ENCODE data around the gene LTB4R. TPM values are rescaled to one million over a fixed set of nuclear protein-coding genes. Genes with fewer than 3 reads are reported as not detected.

Gene LTB4R
- total RNA-seq (2022; extraction: Qiagen RNA extraction; ENCODE audit: low read depth), result 5.3 to 7.0 TPM (median 6.2 TPM) in 5 replicates

GRCh38 chr14:24310646-24311604 is at the start of gene LTB4R:
Gene LTB4R (plus strand): TSS chr14:24311502. CDS start chr14:24315652, 4,150 bp downstream.

GRCh38 chr14:24262821-24263733 is 48.2 kb upstream of the LTB4R start, which contains the start of gene TGM1:
Gene TGM1 (minus strand): TSS chr14:24263177. CDS start chr14:24262352, 825 bp downstream.

GRCh38 chr14:24271134-24271833 is 40.0 kb upstream of the LTB4R start, which contains the start of gene RABGGTA:
Gene RABGGTA (minus strand): TSS chr14:24271597. CDS start chr14:24271115, 482 bp downstream.

GRCh38 chr14:24299255-24300191 is 11.8 kb upstream of the LTB4R start, which contains the start of the genes DHRS1 and NOP9:
Gene DHRS1 (minus strand): TSS chr14:24299780. CDS start chr14:24299106, 674 bp downstream.
Gene NOP9 (plus strand): TSS chr14:24299850. CDS start chr14:24299955, 105 bp downstream.

GRCh38 chr14:24307575-24308341 is 3.5 kb upstream of the LTB4R start, which contains the start of gene CIDEB:
Gene CIDEB (minus strand): TSS chr14:24307977. CDS start chr14:24307858, 119 bp downstream.

GRCh38 chr14:24309538-24310264 is 1.6 kb upstream of the LTB4R start, which contains the start of gene LTB4R2:
Gene LTB4R2 (plus strand): TSS chr14:24310140. CDS start chr14:24310665, 525 bp downstream.

GRCh38 chr14:24334431-24335291 is 23.4 kb downstream of the LTB4R start, which contains the start of gene ADCY4:
Gene ADCY4 (minus strand): TSS chr14:24335071. CDS start chr14:24334652, 419 bp downstream.

GRCh38 chr14:24339284-24340151 is 28.2 kb downstream of the LTB4R start, which contains the start of gene RIPK3:
Gene RIPK3 (minus strand): TSS chr14:24339991. CDS start chr14:24339826, 165 bp downstream.

Other genes with a start within 250 kb of the LTB4R start
- gene CPNE6, start 239.9 kb upstream of the LTB4R start, total RNA-seq (2022; extraction: Qiagen RNA extraction; ENCODE audit: low read depth), result not detected in 5 replicates
- gene PCK2, start 217.2 kb upstream of the LTB4R start, total RNA-seq (2022; extraction: Qiagen RNA extraction; ENCODE audit: low read depth), result 18.2 to 20.8 TPM (median 19.0 TPM) in 5 replicates
- gene DCAF11, start 196.7 kb upstream of the LTB4R start, total RNA-seq (2022; extraction: Qiagen RNA extraction; ENCODE audit: low read depth), result 20.4 to 24.2 TPM (median 21.1 TPM) in 5 replicates
- 0.48 to 1.2 TPM (median 1.0 TPM) in 5 replicates for gene NRL, start 196.6 kb upstream of the LTB4R start, total RNA-seq (2022; extraction: Qiagen RNA extraction; ENCODE audit: low read depth)
- gene FITM1, start 180.8 kb upstream of the LTB4R start, total RNA-seq (2022; extraction: Qiagen RNA extraction; ENCODE audit: low read depth), result 0.13 TPM in 1 of 5 replicates, not detected in the others
- gene PSME1, start 175.3 kb upstream of the LTB4R start, total RNA-seq (2022; extraction: Qiagen RNA extraction; ENCODE audit: low read depth), result 165 to 182 TPM (median 174 TPM) in 5 replicates
- 48.8 to 64.4 TPM (median 62.6 TPM) in 5 replicates for gene EMC9, start 169.9 kb upstream of the LTB4R start, total RNA-seq (2022; extraction: Qiagen RNA extraction; ENCODE audit: low read depth)
- 175 to 204 TPM (median 181 TPM) in 5 replicates for gene PSME2, start 164.9 kb upstream of the LTB4R start, total RNA-seq (2022; extraction: Qiagen RNA extraction; ENCODE audit: low read depth)
- 21.0 to 29.8 TPM (median 27.3 TPM) in 5 replicates for gene RNF31, start 164.0 kb upstream of the LTB4R start, total RNA-seq (2022; extraction: Qiagen RNA extraction; ENCODE audit: low read depth)
- gene IRF9, start 150.2 kb upstream of the LTB4R start, total RNA-seq (2022; extraction: Qiagen RNA extraction; ENCODE audit: low read depth), result 17.3 to 22.2 TPM (median 20.2 TPM) in 5 replicates
- gene REC8, start 139.4 kb upstream of the LTB4R start, total RNA-seq (2022; extraction: Qiagen RNA extraction; ENCODE audit: low read depth), result 3.7 to 7.0 TPM (median 4.8 TPM) in 5 replicates
- gene IPO4, start 122.7 kb upstream of the LTB4R start, total RNA-seq (2022; extraction: Qiagen RNA extraction; ENCODE audit: low read depth), result 76.9 to 102 TPM (median 78.5 TPM) in 5 replicates
- gene TM9SF1, start 116.1 kb upstream of the LTB4R start, total RNA-seq (2022; extraction: Qiagen RNA extraction; ENCODE audit: low read depth), result 63.8 to 71.3 TPM (median 70.1 TPM) in 5 replicates
- gene TSSK4, start 105.8 kb upstream of the LTB4R start, total RNA-seq (2022; extraction: Qiagen RNA extraction; ENCODE audit: low read depth), result not detected in 5 replicates
- 78.2 to 95.9 TPM (median 81.6 TPM) in 5 replicates for gene CHMP4A, start 98.0 kb upstream of the LTB4R start, total RNA-seq (2022; extraction: Qiagen RNA extraction; ENCODE audit: low read depth)
- 28.2 to 30.5 TPM (median 28.9 TPM) in 5 replicates for gene MDP1, start 95.4 kb upstream of the LTB4R start, total RNA-seq (2022; extraction: Qiagen RNA extraction; ENCODE audit: low read depth)
- 443 to 489 TPM (median 464 TPM) in 5 replicates for gene NEDD8, start 79.1 kb upstream of the LTB4R start, total RNA-seq (2022; extraction: Qiagen RNA extraction; ENCODE audit: low read depth)
- gene GMPR2, start 78.6 kb upstream of the LTB4R start, total RNA-seq (2022; extraction: Qiagen RNA extraction; ENCODE audit: low read depth), result 54.6 to 64.7 TPM (median 59.1 TPM) in 5 replicates
- 33.6 to 39.6 TPM (median 38.4 TPM) in 5 replicates for gene TINF2, start 68.9 kb upstream of the LTB4R start, total RNA-seq (2022; extraction: Qiagen RNA extraction; ENCODE audit: low read depth)
- 0.48 to 1.2 TPM (median 1.2 TPM) in 5 replicates for gene TGM1, start 48.3 kb upstream of the LTB4R start, total RNA-seq (2022; extraction: Qiagen RNA extraction; ENCODE audit: low read depth)
- 15.9 to 17.8 TPM (median 17.5 TPM) in 5 replicates for gene RABGGTA, start 39.9 kb upstream of the LTB4R start, total RNA-seq (2022; extraction: Qiagen RNA extraction; ENCODE audit: low read depth)
- gene DHRS1, start 11.7 kb upstream of the LTB4R start, total RNA-seq (2022; extraction: Qiagen RNA extraction; ENCODE audit: low read depth), result 10.3 to 13.4 TPM (median 11.5 TPM) in 5 replicates
- gene NOP9, start 11.7 kb upstream of the LTB4R start, total RNA-seq (2022; extraction: Qiagen RNA extraction; ENCODE audit: low read depth), result 15.1 to 19.5 TPM (median 18.5 TPM) in 5 replicates
- gene CIDEB, start 3.5 kb upstream of the LTB4R start, total RNA-seq (2022; extraction: Qiagen RNA extraction; ENCODE audit: low read depth), result 0.18 to 0.50 TPM (median 0.32 TPM) in 5 replicates
- 2.9 to 7.2 TPM (median 3.7 TPM) in 5 replicates for gene LTB4R2, start 1.4 kb upstream of the LTB4R start, total RNA-seq (2022; extraction: Qiagen RNA extraction; ENCODE audit: low read depth)
- gene ADCY4, start 23.6 kb downstream of the LTB4R start, total RNA-seq (2022; extraction: Qiagen RNA extraction; ENCODE audit: low read depth), result not detected in 5 replicates
- gene RIPK3, start 28.5 kb downstream of the LTB4R start, total RNA-seq (2022; extraction: Qiagen RNA extraction; ENCODE audit: low read depth), result not detected in 5 replicates
- gene NFATC4, start 56.7 kb downstream of the LTB4R start, total RNA-seq (2022; extraction: Qiagen RNA extraction; ENCODE audit: low read depth), result 0.07 to 0.40 TPM (median 0.22 TPM) in 5 replicates
- 0.13 to 0.48 TPM (median 0.16 TPM) in 5 replicates for gene NYNRIN, start 87.5 kb downstream of the LTB4R start, total RNA-seq (2022; extraction: Qiagen RNA extraction; ENCODE audit: low read depth)
- 1.3 to 1.6 TPM (median 1.5 TPM) in 5 replicates for gene CBLN3, start 118.2 kb downstream of the LTB4R start, total RNA-seq (2022; extraction: Qiagen RNA extraction; ENCODE audit: low read depth)
- gene KHNYN, start 118.5 kb downstream of the LTB4R start, total RNA-seq (2022; extraction: Qiagen RNA extraction; ENCODE audit: low read depth), result 25.0 to 31.2 TPM (median 29.2 TPM) in 5 replicates
- 33.4 to 54.6 TPM (median 51.3 TPM) in 5 replicates for gene SDR39U1, start 131.3 kb downstream of the LTB4R start, total RNA-seq (2022; extraction: Qiagen RNA extraction; ENCODE audit: low read depth)
- not detected in 5 replicates for gene CMA1, start 196.8 kb downstream of the LTB4R start, total RNA-seq (2022; extraction: Qiagen RNA extraction; ENCODE audit: low read depth)

Measured in A549 treated with CpdA at 1 μM for 4 hours (cell line).